Measurements from ENCODE around the gene ROR2.

- TF ChIP-seq, protein P1, sequence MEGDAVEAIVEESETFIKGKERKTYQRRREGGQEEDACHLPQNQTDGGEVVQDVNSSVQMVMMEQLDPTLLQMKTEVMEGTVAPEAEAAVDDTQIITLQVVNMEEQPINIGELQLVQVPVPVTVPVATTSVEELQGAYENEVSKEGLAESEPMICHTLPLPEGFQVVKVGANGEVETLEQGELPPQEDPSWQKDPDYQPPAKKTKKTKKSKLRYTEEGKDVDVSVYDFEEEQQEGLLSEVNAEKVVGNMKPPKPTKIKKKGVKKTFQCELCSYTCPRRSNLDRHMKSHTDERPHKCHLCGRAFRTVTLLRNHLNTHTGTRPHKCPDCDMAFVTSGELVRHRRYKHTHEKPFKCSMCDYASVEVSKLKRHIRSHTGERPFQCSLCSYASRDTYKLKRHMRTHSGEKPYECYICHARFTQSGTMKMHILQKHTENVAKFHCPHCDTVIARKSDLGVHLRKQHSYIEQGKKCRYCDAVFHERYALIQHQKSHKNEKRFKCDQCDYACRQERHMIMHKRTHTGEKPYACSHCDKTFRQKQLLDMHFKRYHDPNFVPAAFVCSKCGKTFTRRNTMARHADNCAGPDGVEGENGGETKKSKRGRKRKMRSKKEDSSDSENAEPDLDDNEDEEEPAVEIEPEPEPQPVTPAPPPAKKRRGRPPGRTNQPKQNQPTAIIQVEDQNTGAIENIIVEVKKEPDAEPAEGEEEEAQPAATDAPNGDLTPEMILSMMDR (conservative IDR thresholded peaks at IDR 0.05 in 1 of 2, IDR thresholded peaks at IDR 0.05 in 1 of 2; ENCODE audit: extremely low read depth in 1 of 2, insufficient read depth in 1 of 2, low read depth in 1 of 2, low read length in 2 of 2): no peak
- TF ChIP-seq EZH2 (IDR thresholded peaks at IDR 0.05; ENCODE audit: borderline replicate concordance, low read length): no peak
Measured at GRCh38 chr9:91705386-91705785, 244.6 kb downstream of the ROR2 start.

All from mammary epithelial cell (primary cell).